CD4-positive, alpha-beta T cell (primary cell): ENCODE results near the gene PRPF8. TPM values are rescaled to one million over a fixed set of nuclear protein-coding genes. Genes with fewer than 3 reads are reported as not detected.

Source experiments
- ATAC-seq: fragments of 200-7000 bp; cut with Tn5 transposase; one replicate; pipeline ENCODE4 v1.10.0; 2022; ENCODE audit warnings: mild to moderate bottlenecking; ENCODE audit not compliant: poor library complexity
- CTCF ChIA-PET: fragments of 350-600 bp; sonication (Branson Sonifier 250); formaldehyde crosslinking; loops from one replicate; lab custom pipeline; 2021; ENCODE audit warnings: antibody characterized with exemption, inconsistent platforms; lab: Charles Lee
- POLR2A ChIA-PET: fragments of 350-600 bp; sonication (Branson Sonifier 250); formaldehyde crosslinking; loops from one replicate; lab custom pipeline; 2021; ENCODE audit warnings: antibody characterized with exemption, inconsistent platforms; lab: Charles Lee
- DNase-seq, 14 experiments: peaks; one replicate each; pipeline ENCODE4 v3.0.0-alpha.2; 2013 to 2020; ENCODE audit warnings: mixed read lengths in 2 of 14
- H3K27ac ChIP-seq, 2 donors: one replicate each; pipeline versions ENCODE4 v1.5.1 to v1.7.0; 2013; ENCODE audit warnings: low read length in 2 of 2, low read depth in 1 of 2, mild to moderate bottlenecking in 1 of 2
- H3K27me3 ChIP-seq, 2 experiments: 1 replicate in 1 of 2; 2 replicates in 1 of 2; pipeline versions ENCODE4 v1.6.1 to v1.7.0; 2013; ENCODE audit warnings: low read length in 2 of 2, control low read depth in 1 of 2, mild to moderate bottlenecking in 1 of 2, moderate library complexity in 1 of 2; ENCODE audit not compliant: insufficient read depth in 2 of 2, control insufficient read depth in 1 of 2
- H3K36me3 ChIP-seq: one replicate; pipeline ENCODE4 v1.6.1; 2013; ENCODE audit warnings: low read length, control low read depth; ENCODE audit not compliant: insufficient read depth
- H3K4me1 ChIP-seq: one replicate; pipeline ENCODE4 v1.6.1; 2013; ENCODE audit warnings: low read length, control low read depth; ENCODE audit not compliant: insufficient read depth
- H3K4me3 ChIP-seq: one replicate; pipeline ENCODE4 v1.5.1; 2013; ENCODE audit warnings: mild to moderate bottlenecking, low read length, moderate library complexity
- H3K9me3 ChIP-seq, 2 experiments: 1 replicate in 1 of 2; 2 replicates in 1 of 2; pipeline versions ENCODE4 v1.6.1 to v1.7.0; 2013; ENCODE audit warnings: low read length in 2 of 2, mild to moderate bottlenecking in 2 of 2, control low read depth in 1 of 2, moderate library complexity in 1 of 2; ENCODE audit not compliant: control insufficient read depth in 1 of 2, insufficient read depth in 1 of 2
- H3K27ac Mint-ChIP-seq: one replicate; pipeline ENCODE4 v1.8.0; 2020; ENCODE audit warnings: mixed read lengths
- H3K27me3 Mint-ChIP-seq: one replicate; pipeline ENCODE4 v1.8.0; 2021; ENCODE audit warnings: mixed read lengths
- H3K36me3 Mint-ChIP-seq: one replicate; pipeline ENCODE4 v1.8.0; 2021; ENCODE audit warnings: low read depth, mixed read lengths
- H3K4me1 Mint-ChIP-seq: one replicate; pipeline ENCODE4 v1.8.0; 2021; ENCODE audit warnings: low read depth, mixed read lengths
- H3K4me3 Mint-ChIP-seq: one replicate; pipeline ENCODE4 v1.8.0; 2020; ENCODE audit warnings: mild to moderate bottlenecking, mixed read lengths
- H3K9me3 Mint-ChIP-seq: one replicate; pipeline ENCODE4 v1.8.0; 2020; ENCODE audit warnings: mixed read lengths
- intact Hi-C, 2 experiments: fragments of 100-400 bp; cut with DNase I in 1 of 2; cut with micrococcal nuclease in 1 of 2; formaldehyde crosslinking; loops; one replicate each; pipeline versions ENCODE4 v1.15.1 to v1.9.0; 2023 to 2025; cut with DNase I, micrococcal nuclease
- total RNA-seq, 174 experiments: library from RNA in 2 of 174; stranded (reverse) in 2 of 174; gene quantifications; one replicate each; pipeline ENCODE4 v1.2.3 and lab custom pipeline; 2021 to 2026
- TF ChIP-seq, protein P1 (sequence below): fragments of 200-600 bp; IDR thresholded peaks from one replicate; pipeline ENCODE4 v1.8.0; 2022; ENCODE audit warnings: antibody characterized with exemption, mild to moderate bottlenecking

Gene PRPF8
- total RNA-seq, 2 experiments from 2014 or later = 550 to 572 TPM

DNA sequence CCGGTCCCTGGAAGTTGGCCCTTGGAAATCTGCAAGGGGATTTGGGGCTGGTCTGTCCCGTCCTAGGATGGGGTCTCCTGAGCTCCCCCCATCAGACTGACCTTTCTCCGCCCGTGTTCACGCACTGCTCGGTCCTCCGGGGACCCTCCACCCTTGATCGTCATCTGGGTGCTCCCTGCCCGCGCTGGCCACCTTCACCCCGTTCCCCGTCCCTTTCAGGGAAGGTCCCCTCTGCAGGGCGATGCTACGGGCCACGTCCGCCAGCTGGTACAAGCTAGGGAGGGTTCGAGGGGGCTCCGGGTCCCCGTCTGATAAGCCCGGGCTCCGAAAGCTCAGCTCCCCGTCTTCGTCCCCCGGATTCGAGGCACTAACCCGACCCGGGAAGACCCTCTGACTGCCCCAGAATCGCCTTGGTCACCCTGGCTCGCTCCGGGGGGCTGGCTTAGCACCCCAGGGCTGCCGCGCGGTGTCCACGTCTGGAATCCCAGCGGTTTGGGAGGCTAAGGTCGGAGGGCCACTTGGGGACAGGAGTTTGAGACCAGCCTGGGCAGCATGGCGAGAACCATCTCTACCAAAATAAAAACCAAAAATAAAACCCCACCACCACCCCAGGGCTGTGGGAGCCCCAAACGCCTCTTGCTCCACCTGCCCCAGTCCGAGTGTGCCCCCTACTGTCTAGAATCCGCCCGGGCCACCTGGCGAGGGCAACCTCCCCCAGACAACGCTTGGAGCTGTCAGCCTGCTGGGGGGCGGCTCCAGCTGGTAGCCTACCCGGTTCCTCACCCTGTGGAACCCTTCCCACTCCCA lies 55.0 kb downstream of the PRPF8 start:
- no peak overlapping the region for H3K27ac ChIP-seq
- Mint-ChIP-seq H3K4me3 (peak overlapping the region; percentile 96), H3K36me3 (peaks cover 7% of the 10 kb centered on the region), H3K4me1 (peaks cover 23% of the 10 kb centered on the region), H3K27me3 (no peaks in the 10 kb centered on the region), H3K27ac (peak overlapping the region; percentile 52), H3K9me3 (no peaks in the 10 kb centered on the region)
- CTCF ChIA-PET = interaction anchor here (0.6 to 2.1 kb wide), 16 partner anchors 10 to 369 kb away, joined by 3 to 12 read pairs (median 4); partner anchors contain the start of genes INPP5K, PITPNA and RILP
- TF ChIP-seq, protein P1, sequence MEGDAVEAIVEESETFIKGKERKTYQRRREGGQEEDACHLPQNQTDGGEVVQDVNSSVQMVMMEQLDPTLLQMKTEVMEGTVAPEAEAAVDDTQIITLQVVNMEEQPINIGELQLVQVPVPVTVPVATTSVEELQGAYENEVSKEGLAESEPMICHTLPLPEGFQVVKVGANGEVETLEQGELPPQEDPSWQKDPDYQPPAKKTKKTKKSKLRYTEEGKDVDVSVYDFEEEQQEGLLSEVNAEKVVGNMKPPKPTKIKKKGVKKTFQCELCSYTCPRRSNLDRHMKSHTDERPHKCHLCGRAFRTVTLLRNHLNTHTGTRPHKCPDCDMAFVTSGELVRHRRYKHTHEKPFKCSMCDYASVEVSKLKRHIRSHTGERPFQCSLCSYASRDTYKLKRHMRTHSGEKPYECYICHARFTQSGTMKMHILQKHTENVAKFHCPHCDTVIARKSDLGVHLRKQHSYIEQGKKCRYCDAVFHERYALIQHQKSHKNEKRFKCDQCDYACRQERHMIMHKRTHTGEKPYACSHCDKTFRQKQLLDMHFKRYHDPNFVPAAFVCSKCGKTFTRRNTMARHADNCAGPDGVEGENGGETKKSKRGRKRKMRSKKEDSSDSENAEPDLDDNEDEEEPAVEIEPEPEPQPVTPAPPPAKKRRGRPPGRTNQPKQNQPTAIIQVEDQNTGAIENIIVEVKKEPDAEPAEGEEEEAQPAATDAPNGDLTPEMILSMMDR = peak; percentile 57
- H3K9me3 ChIP-seq = no peaks in the 10 kb centered on the region
- peak; percentile 36 for ATAC-seq
- peak; percentile 52 to 82 (median 64) for DNase-seq
- H3K4me1 ChIP-seq = peaks cover 34% of the 10 kb centered on the region
- peak overlapping the region; percentile 76 for H3K4me3 ChIP-seq
- H3K36me3 ChIP-seq = no peaks in the 10 kb centered on the region
- H3K27me3 ChIP-seq = peaks cover 0 to 5% of the 10 kb centered on the region in 2 experiments
- POLR2A ChIA-PET = interaction anchor here (1.0 to 3.8 kb wide), 13 partner anchors 9 to 877 kb away, joined by 3 to 44 read pairs (median 6); partner anchors contain the start of genes CRK, GEMIN4, INPP5K and PITPNA
- intact Hi-C loops = loop anchor here (2.0 to 10.0 kb wide), 7 partner anchors 65 to 419 kb away; partner anchors contain the start of genes CRK (in 1 of the 2), INPP5K (in 1 of the 2), PITPNA (in 1 of the 2) and TRARG1 (in 1 of the 2)

DNA sequence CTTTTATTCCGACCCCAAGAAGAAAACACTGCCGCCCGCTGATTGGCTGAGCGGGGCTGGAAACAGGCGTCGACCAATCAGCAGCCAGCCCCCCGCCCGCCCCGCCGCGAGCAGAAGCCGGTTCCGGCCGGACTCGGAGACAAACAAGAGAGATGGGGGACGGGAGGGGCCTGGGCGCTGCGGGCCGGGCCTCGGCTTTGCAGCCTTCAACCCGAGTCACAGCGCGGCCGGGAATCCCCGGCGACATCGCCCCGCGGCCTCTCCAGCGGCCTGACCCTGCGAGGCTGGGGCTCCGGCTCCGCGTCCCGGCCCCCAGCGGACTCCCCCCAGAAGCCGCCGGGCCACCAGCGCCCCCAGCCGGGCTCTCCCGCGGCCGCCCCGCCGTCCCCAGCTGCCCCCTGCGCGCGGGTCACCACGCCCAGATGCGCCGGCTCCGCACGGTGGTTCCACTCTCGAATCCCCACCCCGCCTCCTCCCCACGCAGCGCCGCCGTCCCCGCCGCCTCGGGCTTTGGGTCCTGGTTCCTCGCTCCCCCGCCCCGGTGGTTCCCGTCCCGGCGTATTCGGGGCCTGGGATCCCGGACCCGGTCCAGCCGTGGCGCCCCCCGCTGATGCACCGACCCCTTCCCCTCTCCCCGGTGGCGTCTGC lies 55.7 kb downstream of the PRPF8 start:
- peak; percentile 75 for ATAC-seq
- Mint-ChIP-seq H3K9me3 (no peaks in the 10 kb centered on the region), H3K4me1 (peaks cover 23% of the 10 kb centered on the region), H3K27me3 (no peaks in the 10 kb centered on the region), H3K36me3 (peaks cover 7% of the 10 kb centered on the region), H3K27ac (peak overlapping the region; percentile 77), H3K4me3 (peak overlapping the region; percentile 96)
- peak overlapping the region in 1 of 2 donors; percentile 46 for H3K27ac ChIP-seq
- DNase-seq = peak; percentile 76 to 94 (median 87)
- H3K4me3 ChIP-seq = peak overlapping the region; percentile 76
- POLR2A ChIA-PET = interaction anchor here (1.0 to 3.8 kb wide), 13 partner anchors 8 to 877 kb away, joined by 3 to 44 read pairs (median 6); partner anchors contain the start of genes GEMIN4, INPP5K, PITPNA and RILP
- CTCF ChIA-PET = interaction anchor here (1.2 to 2.1 kb wide), 8 partner anchors 11 to 264 kb away, joined by 4 to 12 read pairs (median 7); partner anchors contain the start of genes INPP5K and RILP
- intact Hi-C loops = loop anchor here (1.0 to 10.0 kb wide), 7 partner anchors 20 to 420 kb away; partner anchors contain the start of genes CRK (in 1 of the 2), INPP5K (in 1 of the 2), PITPNA (in 1 of the 2) and RILP (in 1 of the 2)
- H3K36me3 ChIP-seq = no peaks in the 10 kb centered on the region
- H3K27me3 ChIP-seq = peaks cover 0 to 5% of the 10 kb centered on the region in 2 experiments
- H3K4me1 ChIP-seq = peaks cover 34% of the 10 kb centered on the region
- no peaks in the 10 kb centered on the region for H3K9me3 ChIP-seq
- TF ChIP-seq, protein P1 = no peak
